Measurements from ENCODE around the gene GULP1. TPM values are rescaled to one million over a fixed set of nuclear protein-coding genes. Genes with fewer than 3 reads are reported as not detected.
A peak's percentile ranks its signal among the peaks of the same experiment; 100 is the strongest.

Gene GULP1
- total RNA-seq, 1 donor from 2014 or later, result 57.2 TPM

DNA sequence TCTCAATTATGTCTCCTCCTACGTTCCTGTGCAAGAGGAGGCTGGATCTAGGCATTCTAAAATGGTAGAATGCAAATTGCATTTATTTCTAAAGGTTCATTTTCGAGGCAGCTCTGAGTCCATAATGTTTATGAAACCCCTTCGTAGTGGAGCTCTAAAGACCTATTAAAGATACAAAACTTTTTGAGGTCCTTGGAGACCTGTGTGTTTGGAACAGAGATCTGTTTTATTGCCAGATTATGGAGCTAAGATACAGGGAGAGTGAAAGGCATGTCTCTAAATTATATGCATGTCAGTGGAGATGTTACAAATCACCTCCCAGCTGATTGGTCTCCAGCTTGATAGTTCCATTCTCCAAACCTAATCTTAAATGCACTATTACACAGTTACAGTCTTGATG lies 335.8 kb downstream of the GULP1 start:
- no peaks in the 10 kb centered on the region for H3K36me3 ChIP-seq

DNA sequence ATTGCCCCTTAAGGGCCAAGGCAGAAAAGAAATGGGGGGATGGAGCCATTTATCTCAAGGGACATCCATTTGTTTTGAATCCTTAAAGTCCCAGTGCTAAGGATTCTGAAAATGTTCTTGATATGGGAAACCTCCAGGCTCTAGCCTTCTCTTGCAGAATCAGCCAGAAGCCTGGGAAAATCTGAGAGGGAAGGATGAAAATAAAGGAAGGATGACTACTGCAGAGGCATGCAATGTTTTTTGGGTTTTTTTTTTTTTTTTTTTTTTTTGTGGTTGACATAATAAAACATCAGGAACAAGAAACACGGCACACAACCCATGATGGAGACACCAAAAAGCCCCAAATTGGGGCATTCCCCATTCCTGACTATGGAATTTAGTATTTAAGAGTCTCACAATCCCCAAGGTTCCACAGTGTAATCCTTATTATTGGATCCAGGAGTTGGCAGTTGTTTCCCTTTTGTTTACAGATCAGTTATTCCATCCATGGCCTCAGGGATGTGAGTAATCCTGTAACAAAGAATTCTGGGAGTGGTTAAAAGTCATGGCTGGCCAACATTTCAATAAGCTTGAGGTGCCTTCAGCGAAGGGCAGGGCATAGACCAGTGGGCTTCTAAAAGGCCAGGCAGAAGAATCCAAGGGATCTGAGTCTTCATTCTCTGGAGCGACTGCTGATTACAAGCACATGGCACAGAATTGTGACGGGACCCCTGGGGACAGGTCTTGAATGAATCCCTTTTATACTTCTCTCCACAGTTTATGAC lies 337.5 kb downstream of the GULP1 start:
- peaks cover 41% of the 10 kb centered on the region for H3K4me1 ChIP-seq
- TF ChIP-seq POLR2AphosphoS5 (IDR thresholded peaks at IDR 0.05; ENCODE audit: insufficient read depth in 1 of 2, low read depth in 1 of 2), result no peak
- TF ChIP-seq, protein P1, sequence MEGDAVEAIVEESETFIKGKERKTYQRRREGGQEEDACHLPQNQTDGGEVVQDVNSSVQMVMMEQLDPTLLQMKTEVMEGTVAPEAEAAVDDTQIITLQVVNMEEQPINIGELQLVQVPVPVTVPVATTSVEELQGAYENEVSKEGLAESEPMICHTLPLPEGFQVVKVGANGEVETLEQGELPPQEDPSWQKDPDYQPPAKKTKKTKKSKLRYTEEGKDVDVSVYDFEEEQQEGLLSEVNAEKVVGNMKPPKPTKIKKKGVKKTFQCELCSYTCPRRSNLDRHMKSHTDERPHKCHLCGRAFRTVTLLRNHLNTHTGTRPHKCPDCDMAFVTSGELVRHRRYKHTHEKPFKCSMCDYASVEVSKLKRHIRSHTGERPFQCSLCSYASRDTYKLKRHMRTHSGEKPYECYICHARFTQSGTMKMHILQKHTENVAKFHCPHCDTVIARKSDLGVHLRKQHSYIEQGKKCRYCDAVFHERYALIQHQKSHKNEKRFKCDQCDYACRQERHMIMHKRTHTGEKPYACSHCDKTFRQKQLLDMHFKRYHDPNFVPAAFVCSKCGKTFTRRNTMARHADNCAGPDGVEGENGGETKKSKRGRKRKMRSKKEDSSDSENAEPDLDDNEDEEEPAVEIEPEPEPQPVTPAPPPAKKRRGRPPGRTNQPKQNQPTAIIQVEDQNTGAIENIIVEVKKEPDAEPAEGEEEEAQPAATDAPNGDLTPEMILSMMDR (IDR thresholded peaks at IDR 0.05), result no peak
- no peak for TF ChIP-seq POLR2A (IDR thresholded peaks at IDR 0.05)
- H3K9me3 ChIP-seq, result no peaks in the 10 kb centered on the region
- no peaks in the 10 kb centered on the region for H3K27me3 ChIP-seq
- intact Hi-C loops (cut with DNase I), result no loop called here
- DNase-seq (ENCODE audit: extremely low spot score in 2 of 2), result no peak
- H3K4me3 ChIP-seq, result no peak overlapping the region
- H3K27ac ChIP-seq, result peak overlapping the region; percentile 70
- no peaks in the 10 kb centered on the region for H3K36me3 ChIP-seq

More for the DNA sequence above, 335.8 kb downstream of the GULP1 start:
- TF ChIP-seq POLR2A (IDR thresholded peaks at IDR 0.05) (no peak), POLR2AphosphoS5 (IDR thresholded peaks at IDR 0.05; ENCODE audit: insufficient read depth in 1 of 2, low read depth in 1 of 2) (no peak)
- TF ChIP-seq, protein P1 (IDR thresholded peaks at IDR 0.05), result no peak
- Histone ChIP-seq H3K4me3 (no peak overlapping the region), H3K9me3 (no peaks in the 10 kb centered on the region), H3K27me3 (no peaks in the 10 kb centered on the region), H3K27ac (peak overlapping the region; percentile 70), H3K4me1 (peaks cover 41% of the 10 kb centered on the region)
- no peak for DNase-seq (ENCODE audit: extremely low spot score in 2 of 2)
- intact Hi-C loops (cut with DNase I), result no loop called here

DNA sequence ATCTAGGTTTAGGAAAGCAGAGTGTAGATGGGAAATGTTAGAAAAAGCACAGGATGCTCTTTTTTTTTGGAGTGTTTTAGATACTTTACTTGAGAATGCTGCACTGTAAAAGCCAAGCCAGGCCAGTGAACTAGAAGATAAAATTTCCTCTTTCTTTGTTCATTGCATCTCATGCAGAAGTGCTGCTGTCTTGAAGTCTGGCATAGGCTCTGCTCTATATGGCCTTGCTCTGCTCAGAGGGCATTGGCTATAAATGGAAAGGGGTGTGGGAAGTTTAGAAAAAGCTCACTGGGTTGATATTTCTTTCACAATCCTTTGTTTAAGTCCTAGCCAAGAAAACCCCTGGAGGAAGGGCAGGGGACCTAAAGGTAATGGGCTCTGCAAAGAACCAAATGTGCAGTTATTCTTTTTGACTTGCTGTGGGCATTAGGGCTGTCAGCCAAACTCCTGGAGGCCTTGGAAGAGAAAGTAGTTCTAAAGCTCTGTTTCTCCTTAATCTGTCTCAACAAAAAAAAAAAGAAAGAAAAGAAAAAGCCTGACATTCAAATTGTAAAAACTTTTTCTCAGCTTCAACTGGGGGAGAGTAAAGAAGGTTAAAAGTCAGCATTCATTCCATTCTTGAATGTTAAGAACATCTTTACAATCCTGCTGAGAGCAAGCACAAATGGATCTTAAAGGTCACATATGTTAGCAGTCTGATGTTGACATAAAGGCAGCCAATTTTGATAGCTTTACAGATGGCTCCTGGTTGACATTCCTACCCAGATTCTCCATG lies 338.3 kb downstream of the GULP1 start:
- TF ChIP-seq, protein P1 (IDR thresholded peaks at IDR 0.05), result no peak
- TF ChIP-seq POLR2A (IDR thresholded peaks at IDR 0.05) (no peak), POLR2AphosphoS5 (IDR thresholded peaks at IDR 0.05; ENCODE audit: insufficient read depth in 1 of 2, low read depth in 1 of 2) (no peak)
- no peak for DNase-seq (ENCODE audit: extremely low spot score in 2 of 2)
- H3K27ac ChIP-seq, result peak overlapping the region; percentile 70
- no peaks in the 10 kb centered on the region for H3K9me3 ChIP-seq
- H3K27me3 ChIP-seq, result no peaks in the 10 kb centered on the region
- intact Hi-C loops (cut with DNase I), result no loop called here
- H3K4me3 ChIP-seq, result no peak overlapping the region
- peaks cover 41% of the 10 kb centered on the region for H3K4me1 ChIP-seq
- H3K36me3 ChIP-seq, result no peaks in the 10 kb centered on the region

DNA sequence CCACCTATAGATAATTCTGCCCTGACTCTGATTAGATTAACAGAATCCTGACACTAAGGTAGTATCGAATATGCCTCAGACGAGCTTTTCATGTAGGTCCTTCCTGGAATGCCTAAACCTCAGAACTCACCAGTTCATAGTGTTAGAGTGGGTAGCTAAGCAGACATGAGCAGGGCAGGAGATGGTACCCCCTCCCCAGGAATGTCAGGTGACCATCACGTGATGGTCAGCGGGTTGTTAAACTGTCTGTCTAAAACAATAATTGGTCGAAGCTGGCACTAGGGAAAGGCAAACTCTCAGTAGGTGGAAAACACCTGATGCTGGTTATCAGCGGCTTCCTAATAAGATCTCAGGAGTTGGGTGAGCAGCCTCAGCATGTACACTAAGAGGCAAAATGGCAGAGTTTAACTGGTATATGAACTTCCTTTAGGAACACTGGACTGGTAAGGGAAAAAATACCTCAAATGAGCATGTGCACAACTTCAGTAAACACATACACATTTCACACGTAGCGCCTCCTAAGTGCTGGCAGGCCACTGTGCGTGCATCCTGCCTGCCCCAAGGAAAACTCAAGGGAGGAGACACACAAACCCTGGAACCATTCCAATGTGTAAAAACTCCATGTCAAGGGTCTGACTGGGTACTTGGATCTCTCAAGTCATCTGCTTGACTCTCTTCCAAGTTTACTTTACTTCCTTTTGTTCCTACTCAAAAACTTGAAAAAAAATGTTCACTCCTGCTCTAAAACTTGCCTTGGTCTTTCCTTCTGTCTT lies 339.5 kb downstream of the GULP1 start:
- no peak for DNase-seq (ENCODE audit: extremely low spot score in 2 of 2)
- H3K27me3 ChIP-seq, result no peaks in the 10 kb centered on the region
- H3K4me1 ChIP-seq, result peaks cover 41% of the 10 kb centered on the region
- intact Hi-C loops (cut with DNase I), result no loop called here
- no peaks in the 10 kb centered on the region for H3K36me3 ChIP-seq
- peak overlapping the region; percentile 70 for H3K27ac ChIP-seq
- H3K9me3 ChIP-seq, result no peaks in the 10 kb centered on the region
- no peak for TF ChIP-seq POLR2AphosphoS5 (IDR thresholded peaks at IDR 0.05; ENCODE audit: insufficient read depth in 1 of 2, low read depth in 1 of 2)
- TF ChIP-seq, protein P1 (IDR thresholded peaks at IDR 0.05), result no peak
- TF ChIP-seq POLR2A (IDR thresholded peaks at IDR 0.05), result no peak
- no peak overlapping the region for H3K4me3 ChIP-seq

Measured in vagina (tissue), 2 donors.